NCI-H748 (cell line): ENCODE measurements around the gene KIF19.
A peak's percentile ranks its signal among the peaks of the same experiment; 100 is the strongest.
"Not testable (repeated sequence)": the region's sequence is repeated elsewhere in the genome, so short reads cannot be mapped to it uniquely, and the experiment has no call there.

ENCODE experiments used
- DNase-seq: peaks from one replicate; lab custom pipeline; 2025; ENCODE audit not compliant: unreplicated experiment; lab: John Stamatoyannopoulos, UW

The KIF19 gene, protein sequence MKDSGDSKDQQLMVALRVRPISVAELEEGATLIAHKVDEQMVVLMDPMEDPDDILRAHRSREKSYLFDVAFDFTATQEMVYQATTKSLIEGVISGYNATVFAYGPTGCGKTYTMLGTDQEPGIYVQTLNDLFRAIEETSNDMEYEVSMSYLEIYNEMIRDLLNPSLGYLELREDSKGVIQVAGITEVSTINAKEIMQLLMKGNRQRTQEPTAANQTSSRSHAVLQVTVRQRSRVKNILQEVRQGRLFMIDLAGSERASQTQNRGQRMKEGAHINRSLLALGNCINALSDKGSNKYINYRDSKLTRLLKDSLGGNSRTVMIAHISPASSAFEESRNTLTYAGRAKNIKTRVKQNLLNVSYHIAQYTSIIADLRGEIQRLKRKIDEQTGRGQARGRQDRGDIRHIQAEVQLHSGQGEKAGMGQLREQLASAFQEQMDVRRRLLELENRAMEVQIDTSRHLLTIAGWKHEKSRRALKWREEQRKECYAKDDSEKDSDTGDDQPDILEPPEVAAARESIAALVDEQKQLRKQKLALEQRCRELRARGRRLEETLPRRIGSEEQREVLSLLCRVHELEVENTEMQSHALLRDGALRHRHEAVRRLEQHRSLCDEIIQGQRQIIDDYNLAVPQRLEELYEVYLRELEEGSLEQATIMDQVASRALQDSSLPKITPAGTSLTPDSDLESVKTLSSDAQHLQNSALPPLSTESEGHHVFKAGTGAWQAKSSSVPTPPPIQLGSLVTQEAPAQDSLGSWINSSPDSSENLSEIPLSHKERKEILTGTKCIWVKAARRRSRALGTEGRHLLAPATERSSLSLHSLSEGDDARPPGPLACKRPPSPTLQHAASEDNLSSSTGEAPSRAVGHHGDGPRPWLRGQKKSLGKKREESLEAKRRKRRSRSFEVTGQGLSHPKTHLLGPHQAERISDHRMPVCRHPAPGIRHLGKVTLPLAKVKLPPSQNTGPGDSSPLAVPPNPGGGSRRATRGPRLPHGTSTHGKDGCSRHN

GRCh38 chr17:74325743-74326379, at the start of gene KIF19:
TSS of gene KIF19 (plus strand) at chr17:74326226. CDS start at chr17:74326350, 124 bp downstream.
- no peak for DNase-seq

- DNase-seq = no peak
Observed at GRCh38 chr17:74276541-74277009, 49.5 kb upstream of the KIF19 start.

- no peak for DNase-seq
Observed at GRCh38 chr17:74277935-74278334, 48.1 kb upstream of the KIF19 start.

- not testable (repeated sequence) for DNase-seq
Observed at GRCh38 chr17:74279617-74280016, 46.4 kb upstream of the KIF19 start.

DNA sequence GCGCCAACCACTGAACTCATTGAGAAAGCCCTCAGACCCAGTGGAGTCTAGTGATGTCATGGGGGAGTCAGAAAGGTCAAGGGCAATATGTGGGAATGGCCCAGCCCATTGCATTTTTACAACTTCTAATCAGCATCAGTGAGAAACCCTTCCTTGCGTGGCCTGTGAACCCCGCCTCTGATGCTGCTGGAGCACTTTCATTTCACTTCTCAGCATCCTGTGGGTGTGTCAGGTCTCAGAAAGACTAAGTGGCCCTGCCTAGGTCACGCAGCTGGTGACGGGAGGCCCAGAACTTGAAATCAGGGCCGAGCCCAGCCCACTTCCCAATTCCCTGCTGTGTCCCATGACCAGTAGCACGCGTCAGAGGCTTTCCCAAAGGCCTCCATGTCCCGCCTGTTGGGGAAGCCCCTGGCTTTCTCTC, 45.9 kb upstream of the KIF19 start:
- DNase-seq = no peak

- no peak for DNase-seq
Observed at GRCh38 chr17:74281799-74282198, 44.2 kb upstream of the KIF19 start.

- not testable (repeated sequence) for DNase-seq
Observed at GRCh38 chr17:74282274-74282586, 43.8 kb upstream of the KIF19 start.

DNA sequence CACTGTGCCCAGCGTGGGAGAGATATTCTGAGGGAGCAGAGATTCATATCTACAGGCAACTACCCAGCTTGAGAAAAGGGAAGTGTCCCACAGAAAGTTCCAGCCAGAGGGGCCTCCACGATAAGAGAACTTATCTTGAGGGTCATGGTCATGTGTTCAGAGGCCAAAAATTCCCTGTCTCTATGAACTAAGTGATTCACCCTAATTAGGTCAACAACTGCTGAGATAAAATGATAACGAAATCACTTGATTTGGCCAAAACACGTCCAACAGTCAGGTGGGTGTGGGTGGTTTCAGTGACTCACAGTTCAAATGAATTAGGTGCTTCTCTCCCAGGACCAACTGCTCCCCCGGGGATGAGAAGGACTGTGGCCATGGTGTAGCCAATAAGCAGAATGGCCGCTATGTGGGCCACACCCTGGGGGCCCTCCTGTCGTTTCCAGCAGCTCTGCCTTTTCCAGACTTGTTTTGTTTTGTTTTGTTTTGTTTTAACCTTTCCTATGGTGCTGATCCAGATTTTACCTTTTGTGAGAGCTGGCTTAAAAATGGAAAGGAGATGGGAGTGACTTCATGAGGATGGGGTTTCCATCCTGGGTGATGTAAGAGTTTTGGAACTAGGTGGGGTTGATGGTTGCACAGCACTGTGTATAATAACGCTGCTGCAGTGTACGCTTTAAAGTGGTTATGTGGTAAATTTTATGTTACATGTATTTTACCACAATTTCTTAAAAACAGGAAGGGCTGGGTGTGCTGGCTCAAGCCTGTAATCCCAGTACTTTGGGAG, 43.2 kb upstream of the KIF19 start:
- DNase-seq = no peak

DNA sequence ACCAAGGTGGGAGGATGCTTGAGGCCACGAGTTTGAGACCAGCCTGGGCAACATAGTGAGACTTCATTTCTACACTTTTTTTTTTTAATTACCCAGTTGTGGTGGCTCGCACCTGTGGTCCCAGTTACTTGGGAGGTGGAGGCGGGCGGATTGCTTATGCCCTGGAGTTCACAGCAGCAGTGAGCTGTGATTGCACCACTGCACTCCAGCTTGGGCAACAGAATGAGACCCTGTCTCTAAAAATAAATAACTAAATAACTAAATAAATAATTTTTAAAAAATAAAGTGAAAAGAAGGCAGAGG, 42.7 kb upstream of the KIF19 start:
- no peak for DNase-seq

DNA sequence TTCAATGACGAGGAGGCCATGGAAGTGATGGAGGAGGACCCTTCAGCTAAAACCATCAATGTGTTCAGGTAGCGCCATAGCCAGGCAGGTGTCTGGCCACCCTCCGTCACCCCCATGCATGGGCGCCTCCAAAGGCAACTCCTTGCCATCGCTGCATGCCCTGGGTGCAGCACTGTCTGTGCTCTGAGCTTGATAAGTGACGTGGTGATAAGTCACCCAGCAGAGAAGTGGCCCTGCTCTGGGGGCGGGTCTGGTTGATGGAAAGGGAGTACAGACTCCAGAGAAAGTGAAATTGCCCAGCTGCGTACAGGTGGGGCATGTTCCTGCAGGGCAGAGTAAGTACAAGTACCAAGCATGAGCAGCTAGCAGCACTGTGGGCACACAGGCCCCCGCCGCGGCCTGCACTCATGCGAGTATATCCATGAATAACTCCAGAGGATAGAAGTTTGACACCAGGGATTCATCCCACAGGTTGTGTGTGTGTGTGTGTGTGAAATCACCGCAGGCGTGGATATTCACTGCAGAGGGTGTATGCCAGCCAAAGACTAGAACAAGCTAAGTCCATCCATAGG, 38.9 kb upstream of the KIF19 start:
- no peak for DNase-seq

DNA sequence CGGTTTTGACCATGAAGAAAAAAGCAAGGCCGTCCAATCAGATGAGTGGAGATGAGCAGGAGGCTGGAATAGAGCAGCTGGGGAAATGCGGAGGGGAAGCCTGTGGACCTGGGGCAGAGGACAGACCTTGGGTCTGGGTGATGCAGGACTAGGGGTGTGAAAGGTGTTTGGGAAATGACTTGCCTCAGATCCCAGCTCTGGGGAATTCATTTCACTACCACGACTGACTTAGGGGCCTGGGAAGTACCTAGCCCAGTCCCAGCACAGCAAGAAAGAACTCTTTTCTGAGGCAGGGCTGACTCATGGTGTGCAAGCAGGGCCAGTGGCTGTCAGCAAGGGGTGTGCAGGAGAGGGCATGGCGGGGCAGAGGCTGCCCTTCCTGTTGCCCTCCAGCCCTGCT, 37.2 kb upstream of the KIF19 start:
- no peak for DNase-seq

- DNase-seq = no peak
Observed at GRCh38 chr17:74289688-74290087, 36.3 kb upstream of the KIF19 start.

GRCh38 chr17:74290340-74290739, 35.7 kb upstream of the KIF19 start:
- DNase-seq = no peak

DNA sequence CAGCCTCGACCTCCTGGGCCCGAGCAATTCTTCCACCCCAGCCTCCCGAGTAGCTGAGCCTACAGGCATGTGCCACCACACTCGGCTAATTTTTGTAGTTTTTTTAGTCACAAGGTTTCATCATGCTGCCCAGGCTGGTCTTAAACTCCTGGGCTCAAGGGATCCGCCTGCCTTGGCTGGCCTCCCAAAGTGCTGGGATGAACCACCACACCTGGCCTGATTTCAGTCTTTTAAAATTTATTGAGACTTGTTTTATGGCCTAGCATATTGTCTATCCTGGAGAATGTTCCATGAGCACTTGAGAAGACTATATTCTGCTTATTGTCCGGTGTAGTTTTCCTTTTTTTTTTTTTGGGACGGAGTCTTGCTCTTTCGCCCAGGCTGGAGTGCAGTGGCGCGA, 33.5 kb upstream of the KIF19 start:
- DNase-seq = no peak

DNA sequence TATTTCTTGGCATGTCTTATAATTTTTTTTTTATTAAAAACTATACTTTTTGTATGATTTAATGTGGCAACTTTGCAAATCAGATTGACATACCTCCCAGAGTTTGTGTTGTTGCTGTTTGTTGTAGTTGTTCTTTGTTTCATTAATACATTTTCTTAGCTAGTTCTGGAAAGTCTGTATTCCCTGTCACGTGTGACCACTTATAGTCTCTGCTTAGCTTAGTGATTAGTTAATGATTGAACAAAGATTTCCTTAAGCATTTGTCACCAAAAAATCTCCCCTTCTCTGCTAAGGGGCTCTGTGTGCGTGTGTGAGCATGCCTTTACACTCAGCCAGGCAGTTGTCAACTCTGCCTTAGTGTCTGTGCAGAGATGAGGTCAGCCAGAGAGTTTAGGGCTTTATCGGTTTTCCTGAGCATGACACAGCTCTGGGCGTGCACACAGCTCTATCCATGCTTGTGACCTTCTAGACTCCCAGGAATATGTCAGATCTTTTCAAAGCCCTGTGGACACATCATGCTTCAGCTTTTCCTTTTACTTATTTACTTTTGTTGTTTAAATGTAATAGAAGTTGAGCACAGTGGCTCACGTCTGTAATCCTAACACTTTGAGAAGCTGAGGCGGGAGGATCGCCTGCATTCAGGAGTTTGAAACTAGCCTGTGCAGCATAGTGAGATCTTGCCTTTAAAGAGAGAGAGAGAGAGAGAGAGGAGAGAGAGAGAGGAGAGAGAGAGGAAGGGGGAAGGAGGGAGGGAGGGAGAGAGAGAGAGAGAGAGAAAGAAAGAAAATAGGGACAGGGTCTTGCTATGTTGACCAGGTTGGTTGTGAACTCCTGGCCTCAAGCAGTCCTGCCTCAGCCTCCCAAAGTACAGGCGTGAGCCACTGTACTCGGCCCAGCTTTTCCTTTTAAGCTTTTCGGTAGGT, 30.1 kb upstream of the KIF19 start:
- no peak for DNase-seq

DNA sequence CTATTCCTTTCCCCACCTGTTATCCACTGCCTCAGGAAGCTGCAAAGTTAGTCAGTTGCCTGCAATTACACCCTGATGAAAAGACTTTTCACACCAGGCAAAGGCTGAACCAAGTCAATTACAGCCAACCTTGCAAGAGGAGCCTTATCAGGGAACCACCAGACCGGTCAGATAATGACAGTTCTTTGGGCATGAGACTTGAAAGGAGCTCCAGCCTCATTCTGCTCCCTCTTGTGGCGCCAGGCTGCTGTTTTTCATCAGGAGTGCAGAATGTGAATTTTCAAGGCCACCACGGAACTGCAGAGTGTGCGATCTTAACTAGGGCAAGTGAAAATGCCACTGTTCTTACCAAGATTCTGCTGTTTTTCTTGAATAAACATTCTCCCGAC, 29.5 kb upstream of the KIF19 start:
- DNase-seq = peak; percentile 21

DNA sequence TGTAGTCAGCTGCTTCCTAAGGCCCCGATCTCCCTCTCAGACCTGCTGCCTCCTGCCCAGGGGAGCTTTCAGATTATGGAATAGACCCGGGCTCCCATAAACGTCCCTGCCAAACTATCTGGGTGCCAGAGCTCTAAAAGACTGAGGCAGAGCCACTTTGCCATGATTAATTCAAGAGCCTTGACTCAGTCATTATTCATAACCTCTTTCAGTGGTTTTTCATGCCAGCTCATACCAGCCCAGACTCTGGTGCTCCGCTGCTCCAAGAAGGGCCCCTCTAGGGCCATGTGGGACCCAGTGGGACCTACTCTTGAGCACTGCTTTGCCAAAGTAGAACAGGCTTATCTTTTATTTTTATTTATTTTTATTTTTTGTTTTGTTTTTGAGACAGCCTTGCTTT, 28.1 kb upstream of the KIF19 start:
- DNase-seq = no peak

GRCh38 chr17:74298778-74299177, 27.2 kb upstream of the KIF19 start:
- DNase-seq = no peak

DNA sequence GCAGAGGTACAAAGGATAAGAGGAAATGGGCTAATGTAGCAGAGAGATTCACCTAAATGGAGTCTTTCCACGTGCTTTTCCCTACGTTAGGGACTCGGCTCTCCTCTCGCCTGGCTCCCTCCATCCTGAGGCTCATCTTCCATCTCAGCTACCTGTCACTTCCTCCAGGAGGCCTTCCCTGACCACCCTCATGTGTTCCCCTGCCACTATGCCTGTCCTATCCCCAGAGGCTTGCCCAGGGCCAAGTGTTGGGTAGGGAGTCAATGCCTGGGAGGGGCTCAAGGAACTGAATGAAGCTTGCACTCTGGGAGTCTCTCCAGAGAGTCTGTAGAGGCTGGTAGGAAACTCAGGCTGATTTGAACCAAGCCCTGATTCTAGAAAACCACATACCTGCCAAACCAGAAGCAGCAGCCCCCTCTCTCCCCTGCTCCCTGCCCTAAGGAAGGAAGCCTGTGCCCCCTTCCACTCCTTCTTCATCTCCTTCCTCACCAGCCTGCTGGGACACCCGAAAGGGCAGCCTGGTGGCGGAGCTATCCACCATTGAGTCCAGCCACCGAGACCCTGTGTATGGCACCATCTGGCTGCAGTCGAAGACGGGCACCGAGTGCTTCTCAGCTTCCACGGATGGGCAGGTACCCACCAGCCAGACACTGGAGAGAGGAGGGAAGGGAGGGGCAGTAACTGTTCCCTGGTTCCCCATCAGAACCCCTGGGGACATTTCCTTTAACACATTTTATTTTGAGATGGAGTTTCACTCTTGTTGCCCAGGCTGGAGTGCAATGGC, 26.6 kb upstream of the KIF19 start:
- no peak for DNase-seq
